Natural killer cell treated with Interleukin-12 subunit alpha and Interleukin-12 subunit beta and Interleukin-15 and Interleukin-18, amount 100 ng/mL, for 72 hours (primary cell): ENCODE results near the gene RYR3. TPM values are rescaled to one million over a fixed set of nuclear protein-coding genes. Genes with fewer than 3 reads are reported as not detected.

Experiments used
- ATAC-seq, 2 donors: fragments of 150-1000 bp; cut with Tn5 transposase in 1 of 2; sonication (Bioruptor Pico), chemical (Tn5 transposase) in 1 of 2; 2 replicates each; pipeline ENCODE4 v1.10.0; 2021
- DNase-seq: peaks from one replicate; pipeline ENCODE4 v3.0.0; 2022; ENCODE audit warnings: low spot score
- H3K27ac Mint-ChIP-seq, 2 donors: 1 replicate in 1 of 2; 2 replicates in 1 of 2; pipeline ENCODE4 v1.8.0; 2022; ENCODE audit warnings: mixed read lengths in 2 of 2, mild to moderate bottlenecking in 1 of 2, moderate library complexity in 1 of 2
- H3K27me3 Mint-ChIP-seq, 2 donors: 1 replicate in 1 of 2; 2 replicates in 1 of 2; pipeline ENCODE4 v1.8.0; 2022; ENCODE audit warnings: mixed read lengths in 2 of 2
- H3K36me3 Mint-ChIP-seq: one replicate; pipeline ENCODE4 v1.8.0; 2022; ENCODE audit warnings: mixed read lengths
- H3K4me1 Mint-ChIP-seq, 2 donors: 1 replicate in 1 of 2; 2 replicates in 1 of 2; pipeline ENCODE4 v1.8.0; 2022; ENCODE audit warnings: low read depth in 2 of 2, mixed read lengths in 2 of 2, mild to moderate bottlenecking in 1 of 2
- H3K4me3 Mint-ChIP-seq: one replicate; pipeline ENCODE4 v1.8.0; 2022; ENCODE audit warnings: mixed read lengths
- H3K9me3 Mint-ChIP-seq: 2 replicates; pipeline ENCODE4 v1.8.0; 2022; ENCODE audit warnings: mixed read lengths
- total RNA-seq, 2 donors: library from RNA; stranded (reverse); gene quantifications; one replicate each; pipeline ENCODE4 v1.2.3, GENCODE V29; 2022

The RYR3 gene
- total RNA-seq, 2 donors from 2014 or later = not detected

DNA sequence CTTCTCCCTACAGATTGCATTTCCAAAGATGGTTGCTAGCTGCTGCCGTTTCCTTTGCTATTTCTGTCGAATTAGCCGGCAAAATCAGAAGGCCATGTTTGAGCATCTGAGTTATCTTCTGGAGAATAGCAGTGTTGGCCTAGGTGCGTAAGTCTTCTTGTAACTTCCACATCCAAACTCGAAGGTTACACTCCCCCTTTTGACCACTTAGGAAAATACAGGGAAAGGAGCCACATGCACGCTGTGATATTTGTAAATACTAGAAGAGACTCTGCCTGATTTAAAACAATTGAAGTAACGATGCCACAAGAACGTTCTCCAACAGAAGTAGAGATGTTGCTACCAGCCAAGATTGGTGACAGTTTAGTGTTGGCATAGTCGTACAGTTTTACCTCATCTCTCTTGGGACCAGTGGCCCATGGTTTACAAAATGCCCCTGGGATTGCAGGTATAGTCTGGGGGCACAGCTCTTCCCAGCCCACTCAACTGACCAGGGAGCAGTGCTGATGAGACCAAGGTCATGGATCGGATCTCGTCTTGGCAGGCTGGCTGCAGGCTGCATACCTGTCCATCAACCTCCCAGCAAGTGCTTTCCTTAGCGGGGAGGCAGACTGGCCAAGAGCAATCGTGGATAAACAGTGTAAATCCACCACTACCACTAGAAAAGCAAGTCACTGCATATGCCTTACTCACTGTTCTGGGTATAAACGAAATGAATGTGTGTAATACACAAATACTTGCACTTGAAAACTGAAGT lies 389.1 kb downstream of the RYR3 start:
- H3K36me3 Mint-ChIP-seq = no peaks in the 10 kb centered on the region
- ATAC-seq = no peak
- H3K4me1 Mint-ChIP-seq = no peaks in the 10 kb centered on the region
- no peaks in the 10 kb centered on the region for H3K9me3 Mint-ChIP-seq
- H3K27me3 Mint-ChIP-seq = peaks cover 3 to 20% of the 10 kb centered on the region in 2 donors
- no peak overlapping the region for H3K4me3 Mint-ChIP-seq
- no peak overlapping the region for H3K27ac Mint-ChIP-seq
- no peak for DNase-seq

- H3K4me3 Mint-ChIP-seq = no peak overlapping the region
- H3K27ac Mint-ChIP-seq = no peak overlapping the region
- peaks cover 3 to 20% of the 10 kb centered on the region in 2 donors for H3K27me3 Mint-ChIP-seq
- peak; percentile 69 for DNase-seq
- no peaks in the 10 kb centered on the region for H3K4me1 Mint-ChIP-seq
- H3K9me3 Mint-ChIP-seq = no peaks in the 10 kb centered on the region
- no peaks in the 10 kb centered on the region for H3K36me3 Mint-ChIP-seq
- ATAC-seq = peak; percentile 69 to 72
Measured at GRCh38 chr15:33700695-33701303, 390.0 kb downstream of the RYR3 start.

- Mint-ChIP-seq H3K4me1 (no peaks in the 10 kb centered on the region), H3K9me3 (no peaks in the 10 kb centered on the region), H3K27ac (no peak overlapping the region), H3K36me3 (no peaks in the 10 kb centered on the region), H3K4me3 (no peak overlapping the region), H3K27me3 (peaks cover 3 to 20% of the 10 kb centered on the region in 2 donors)
- ATAC-seq (no peak), DNase-seq (no peak)
Measured at GRCh38 chr15:33701304-33701696, 390.5 kb downstream of the RYR3 start.

DNA sequence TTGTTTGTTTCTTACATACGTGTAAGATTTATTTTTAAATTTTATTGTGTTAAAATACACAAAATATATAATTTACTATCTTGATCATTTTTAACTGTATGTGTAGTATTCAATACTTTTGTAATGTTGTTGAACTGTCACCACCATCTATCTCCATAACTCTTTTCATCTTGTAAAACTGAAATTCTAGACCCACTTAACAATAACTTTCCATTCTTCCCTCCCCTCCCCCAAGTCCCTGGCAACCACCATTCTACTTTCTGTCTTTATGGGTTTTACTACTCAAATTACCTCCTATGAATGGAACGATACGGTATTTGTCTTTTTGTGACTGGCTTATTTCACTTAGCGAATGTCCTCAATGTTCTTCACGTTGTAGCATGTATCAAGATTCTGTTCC lies 395.4 kb downstream of the RYR3 start:
- Mint-ChIP-seq H3K36me3 (peaks cover 5% of the 10 kb centered on the region), H3K4me3 (no peak overlapping the region), H3K4me1 (no peaks in the 10 kb centered on the region), H3K27ac (no peak overlapping the region), H3K9me3 (no peaks in the 10 kb centered on the region), H3K27me3 (no peaks in the 10 kb centered on the region)
- no peak for DNase-seq
- no peak for ATAC-seq

DNA sequence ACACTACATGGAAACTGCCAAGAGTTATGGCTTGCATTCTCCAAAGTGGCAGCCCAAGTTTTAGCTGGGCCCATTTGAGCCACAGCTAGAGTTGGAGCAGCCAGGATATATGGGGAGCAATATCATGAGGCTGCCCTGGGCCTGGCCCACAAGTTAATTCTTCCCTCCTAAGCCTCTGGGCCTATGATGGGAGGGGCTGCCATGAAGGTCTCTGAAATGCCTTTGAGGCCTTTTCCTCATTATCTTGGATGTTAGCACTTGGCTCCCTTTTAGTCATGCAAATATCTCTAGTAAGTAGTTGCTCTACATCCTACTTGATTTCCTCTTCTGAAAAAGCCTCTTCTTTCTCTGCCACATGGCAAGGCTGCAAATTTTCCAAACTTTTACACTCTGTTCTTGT lies 400.0 kb downstream of the RYR3 start:
- H3K9me3 Mint-ChIP-seq = peaks cover 7% of the 10 kb centered on the region
- ATAC-seq (no peak), DNase-seq (no peak)
- H3K36me3 Mint-ChIP-seq = peaks cover 5% of the 10 kb centered on the region
- H3K4me1 Mint-ChIP-seq = no peaks in the 10 kb centered on the region
- no peak overlapping the region for H3K4me3 Mint-ChIP-seq
- H3K27me3 Mint-ChIP-seq = peaks cover 8 to 12% of the 10 kb centered on the region in 2 donors
- H3K27ac Mint-ChIP-seq = no peak overlapping the region

GRCh38 chr15:33716025-33716424 lies 405.3 kb downstream of the RYR3 start:
- Mint-ChIP-seq H3K27me3 (peaks cover 8 to 12% of the 10 kb centered on the region in 2 donors), H3K36me3 (no peaks in the 10 kb centered on the region), H3K27ac (no peak overlapping the region), H3K9me3 (peaks cover 7% of the 10 kb centered on the region), H3K4me3 (no peak overlapping the region), H3K4me1 (no peaks in the 10 kb centered on the region)
- ATAC-seq = no peak
- no peak for DNase-seq

DNA sequence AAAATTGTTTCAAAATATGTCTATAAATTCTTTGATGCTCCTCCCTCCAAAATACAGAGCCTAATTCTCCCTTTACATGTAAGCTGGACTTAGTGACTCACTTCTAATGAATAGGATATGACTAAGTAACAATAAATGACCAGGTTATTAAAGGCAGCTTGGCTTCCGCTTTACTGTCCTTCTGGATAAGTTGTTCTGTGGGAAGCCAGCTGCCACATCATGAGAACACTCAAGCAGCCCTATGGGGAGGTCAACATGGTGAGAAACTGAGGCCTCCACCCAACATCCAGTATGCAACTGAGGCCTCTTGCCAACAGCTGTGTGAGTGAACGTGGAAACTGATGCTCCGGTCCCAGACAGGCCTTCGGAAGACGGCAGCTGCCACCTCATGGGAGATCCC lies 410.2 kb downstream of the RYR3 start:
- ATAC-seq (no peak), DNase-seq (no peak)

GRCh38 chr15:33722005-33722672 lies 411.4 kb downstream of the RYR3 start:
- no peak for DNase-seq
- ATAC-seq = peak in 1 of 2 donors; percentile 59
- no peak overlapping the region for H3K4me3 Mint-ChIP-seq

More for the DNA sequence above, 410.2 kb downstream of the RYR3 start:
- Mint-ChIP-seq H3K4me1 (no peaks in the 10 kb centered on the region), H3K27me3 (no peaks in the 10 kb centered on the region), H3K36me3 (no peaks in the 10 kb centered on the region), H3K4me3 (no peak overlapping the region), H3K27ac (no peak overlapping the region), H3K9me3 (no peaks in the 10 kb centered on the region)

GRCh38 chr15:33722673-33723015 lies 411.9 kb downstream of the RYR3 start:
- H3K4me3 Mint-ChIP-seq = no peak overlapping the region
- DNase-seq = no peak
- no peaks in the 10 kb centered on the region for H3K4me1 Mint-ChIP-seq
- H3K27ac Mint-ChIP-seq = no peak overlapping the region
- no peaks in the 10 kb centered on the region for H3K27me3 Mint-ChIP-seq
- no peak for ATAC-seq
- no peaks in the 10 kb centered on the region for H3K9me3 Mint-ChIP-seq
- no peaks in the 10 kb centered on the region for H3K36me3 Mint-ChIP-seq

More at GRCh38 chr15:33722005-33722672, 411.4 kb downstream of the RYR3 start:
- H3K27me3 Mint-ChIP-seq = no peaks in the 10 kb centered on the region
- no peaks in the 10 kb centered on the region for H3K36me3 Mint-ChIP-seq
- H3K27ac Mint-ChIP-seq = no peak overlapping the region
- no peaks in the 10 kb centered on the region for H3K9me3 Mint-ChIP-seq
- no peaks in the 10 kb centered on the region for H3K4me1 Mint-ChIP-seq

DNA sequence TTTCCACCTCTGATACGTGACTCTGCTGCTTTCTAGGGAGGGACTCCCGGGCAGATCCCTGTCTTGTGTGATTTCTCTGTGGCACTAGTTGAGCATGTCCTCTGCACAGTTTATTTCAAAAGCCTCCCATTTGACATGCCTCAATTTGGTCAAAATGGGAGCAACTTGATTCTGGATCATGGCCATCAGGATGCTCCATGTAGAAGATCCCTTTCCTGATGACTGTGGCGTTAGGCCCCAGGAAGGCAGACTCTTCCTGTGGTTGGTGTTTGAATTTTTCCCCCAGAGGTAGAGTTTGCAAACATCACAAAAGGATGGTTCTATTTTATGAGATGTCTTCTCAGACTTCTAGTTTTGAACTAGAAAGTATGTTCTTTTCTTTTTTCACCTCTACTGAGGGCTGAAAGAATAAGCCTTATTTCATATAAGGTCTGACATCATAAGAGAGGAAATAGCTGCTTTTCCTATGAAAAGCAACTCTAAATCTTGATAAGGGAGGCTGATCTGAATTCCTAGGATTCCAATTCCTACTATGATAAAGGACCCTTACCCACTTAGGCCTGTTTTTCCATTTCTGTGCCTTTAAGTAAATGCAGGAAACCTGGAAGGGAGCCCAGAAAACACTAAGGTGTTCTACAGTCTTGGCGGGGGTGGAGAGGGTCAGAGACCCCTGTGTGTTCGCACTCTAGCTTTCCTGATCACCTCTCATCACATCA lies 413.7 kb downstream of the RYR3 start:
- no peak for DNase-seq
- no peaks in the 10 kb centered on the region for H3K27me3 Mint-ChIP-seq
- H3K4me1 Mint-ChIP-seq = no peaks in the 10 kb centered on the region
- H3K36me3 Mint-ChIP-seq = no peaks in the 10 kb centered on the region
- H3K4me3 Mint-ChIP-seq = no peak overlapping the region
- H3K27ac Mint-ChIP-seq = no peak overlapping the region
- H3K9me3 Mint-ChIP-seq = no peaks in the 10 kb centered on the region
- ATAC-seq = no peak

DNA sequence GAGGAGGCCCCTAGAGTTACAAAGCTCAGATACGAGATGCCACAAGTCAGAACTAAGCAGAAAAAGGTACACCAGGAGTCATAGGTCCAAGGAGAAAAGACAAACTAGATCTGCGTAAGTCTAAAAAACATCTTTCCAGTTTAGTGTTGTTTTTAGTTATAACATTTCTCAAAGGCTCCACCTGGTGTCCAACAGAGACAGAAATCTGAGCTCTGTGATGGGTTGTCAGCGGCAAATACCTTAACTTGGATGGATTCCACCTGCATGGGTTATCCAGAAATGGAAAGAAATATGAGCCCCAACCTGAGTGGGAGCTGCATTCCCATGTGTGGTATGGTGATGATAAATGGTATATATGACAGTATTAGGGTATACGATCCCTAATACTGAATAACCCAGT lies 418.9 kb downstream of the RYR3 start:
- Mint-ChIP-seq H3K27me3 (no peaks in the 10 kb centered on the region), H3K27ac (no peak overlapping the region), H3K9me3 (no peaks in the 10 kb centered on the region), H3K4me3 (no peak overlapping the region), H3K4me1 (peaks cover 0 to 11% of the 10 kb centered on the region in 2 donors), H3K36me3 (no peaks in the 10 kb centered on the region)
- no peak for ATAC-seq
- DNase-seq = no peak

GRCh38 chr15:33730815-33731214 lies 420.0 kb downstream of the RYR3 start:
- DNase-seq = no peak
- no peak for ATAC-seq
- no peaks in the 10 kb centered on the region for H3K9me3 Mint-ChIP-seq
- H3K27me3 Mint-ChIP-seq = no peaks in the 10 kb centered on the region
- H3K4me1 Mint-ChIP-seq = peaks cover 0 to 11% of the 10 kb centered on the region in 2 donors
- no peak overlapping the region for H3K4me3 Mint-ChIP-seq
- H3K27ac Mint-ChIP-seq = no peak overlapping the region
- H3K36me3 Mint-ChIP-seq = no peaks in the 10 kb centered on the region

DNA sequence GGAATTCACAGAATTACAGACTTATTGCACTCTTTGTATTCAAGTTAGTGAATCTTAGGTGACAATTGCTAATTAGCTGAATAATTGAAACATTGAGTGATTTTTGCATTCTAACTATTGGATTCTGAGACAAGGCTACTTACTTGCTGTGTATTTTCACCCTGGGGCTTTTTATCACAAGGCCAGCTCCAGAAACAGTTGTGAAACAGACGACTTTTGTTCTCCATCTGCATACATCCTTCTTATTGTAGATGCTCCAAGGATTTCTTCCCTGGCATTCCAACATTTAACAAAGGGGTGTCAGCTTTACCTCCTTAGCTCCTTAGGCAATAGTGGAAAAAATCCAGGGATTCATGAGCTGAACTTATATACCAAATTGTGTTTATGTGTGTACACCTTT lies 424.4 kb downstream of the RYR3 start:
- H3K36me3 Mint-ChIP-seq = no peaks in the 10 kb centered on the region
- DNase-seq = no peak
- H3K27ac Mint-ChIP-seq = no peak overlapping the region
- H3K27me3 Mint-ChIP-seq = no peaks in the 10 kb centered on the region
- ATAC-seq = no peak
- no peaks in the 10 kb centered on the region for H3K9me3 Mint-ChIP-seq
- peaks cover 0 to 11% of the 10 kb centered on the region in 2 donors for H3K4me1 Mint-ChIP-seq
- no peak overlapping the region for H3K4me3 Mint-ChIP-seq
